Keratinocyte (primary cell): Measurements from ENCODE around the gene CDKL5. TPM values are rescaled to one million over a fixed set of nuclear protein-coding genes. Genes with fewer than 3 reads are reported as not detected.

Experiments used
- DNase-seq: peaks from one replicate; pipeline ENCODE4 v3.0.0-alpha.2; 2011; ENCODE audit warnings: low read depth, missing footprints, low spot score
- FAIRE-seq: peaks from 2 replicates; lab custom pipeline; 2011; peaks lifted over from hg19 to GRCh38; lab: Jason Lieb, UNC
- H2AFZ ChIP-seq: 2 replicates; pipeline ENCODE4 v1.6.0; 2012; ENCODE audit warnings: low read length, control low read depth, inconsistent platforms; ENCODE audit not compliant: control insufficient read depth
- H3K27ac ChIP-seq: 2 replicates; pipeline ENCODE4 v1.5.1; 2011; ENCODE audit warnings: low read length; ENCODE audit not compliant: control insufficient read depth, insufficient read depth
- H3K27me3 ChIP-seq: 3 replicates; pipeline ENCODE4 v1.6.0; 2011; ENCODE audit warnings: low read length; ENCODE audit not compliant: control insufficient read depth, insufficient read depth; ENCODE audit errors: extremely low read depth
- H3K36me3 ChIP-seq, 2 experiments: 2 replicates in 1 of 2; 3 replicates in 1 of 2; pipeline ENCODE4 v1.5.1; 2011; ENCODE audit warnings: low read length in 2 of 2, mild to moderate bottlenecking in 1 of 2; ENCODE audit not compliant: control insufficient read depth in 2 of 2, insufficient read depth in 2 of 2; ENCODE audit errors: extremely low read depth in 1 of 2
- H3K4me1 ChIP-seq: 3 replicates; pipeline ENCODE4 v1.5.1; 2011; ENCODE audit warnings: low read length; ENCODE audit not compliant: control insufficient read depth, insufficient read depth; ENCODE audit errors: extremely low read depth
- H3K4me2 ChIP-seq: 3 replicates; pipeline ENCODE4 v1.6.0; 2011; ENCODE audit warnings: low read depth, low read length; ENCODE audit not compliant: control insufficient read depth, insufficient read depth; ENCODE audit errors: extremely low read depth
- H3K4me3 ChIP-seq, 3 experiments: fragments of 200-600 bp in 1 of 3; sonication (generic) in 1 of 3; 2 replicates in 2 of 3; 3 replicates in 1 of 3; pipeline ENCODE4 v1.5.1; 2011 to 2016; ENCODE audit warnings: low read length in 3 of 3, mild to moderate bottlenecking in 3 of 3, control low read depth in 2 of 3, inconsistent platforms in 1 of 3, low read depth in 1 of 3, mixed read lengths in 1 of 3, mixed run types in 1 of 3, moderate library complexity in 1 of 3; ENCODE audit not compliant: control insufficient read depth in 2 of 3, insufficient read depth in 2 of 3; ENCODE audit errors: extremely low read depth in 1 of 3
- H3K79me2 ChIP-seq: 2 replicates; pipeline ENCODE4 v1.6.0; 2012; ENCODE audit warnings: low read length; ENCODE audit not compliant: control insufficient read depth, insufficient read depth
- H3K9ac ChIP-seq: 3 replicates; pipeline ENCODE4 v1.6.0; 2011; ENCODE audit warnings: low read length; ENCODE audit not compliant: control insufficient read depth, insufficient read depth; ENCODE audit errors: extremely low read depth
- H3K9me1 ChIP-seq: 3 replicates; pipeline ENCODE4 v1.6.0; 2011; ENCODE audit warnings: low read length; ENCODE audit not compliant: control insufficient read depth, insufficient read depth; ENCODE audit errors: extremely low read depth
- H3K9me3 ChIP-seq: 2 replicates; pipeline ENCODE4 v1.5.1; 2012; ENCODE audit warnings: low read depth, low read length; ENCODE audit not compliant: control insufficient read depth
- H4K20me1 ChIP-seq: 3 replicates; pipeline ENCODE4 v1.6.0; 2011; ENCODE audit warnings: low read length; ENCODE audit not compliant: control insufficient read depth, insufficient read depth; ENCODE audit errors: extremely low read depth
- CTCF ChIP-seq, 3 experiments: IDR thresholded peaks in 1 of 3; conservative IDR thresholded peaks in 1 of 3; optimal IDR thresholded peaks in 1 of 3; 2 replicates in 2 of 3; 3 replicates in 1 of 3; pipeline versions ENCODE3 to v1.5.1; 2011; ENCODE audit warnings: low read length in 3 of 3, mild to moderate bottlenecking in 3 of 3, moderate library complexity in 2 of 3, control low read depth in 1 of 3, inconsistent platforms in 1 of 3; ENCODE audit not compliant: insufficient read depth in 2 of 3; ENCODE audit errors: extremely low read depth in 1 of 3
- EZH2 ChIP-seq: IDR thresholded peaks from one replicate; pipeline ENCODE4 v1.6.1; 2012; ENCODE audit warnings: inconsistent platforms, mild to moderate bottlenecking, low read length, moderate library complexity
- dilution Hi-C: fragments of 300-500 bp; cut with MboI; formaldehyde crosslinking; loops from one replicate; pipeline ENCODE4 v1.7.0; 2020; ENCODE audit warnings: low sequenced_read_pairs; ENCODE audit not compliant: extremely low pct_ligation_motif_present
- polyA plus RNA-seq, 5 experiments: library from polyadenylated mRNA; depleted of rRNA in 3 of 5; stranded (reverse) in 3 of 5; stranded (forward) in 1 of 5; unstranded in 1 of 5; fragments of >200 nt; gene quantifications; 1 replicate in 1 of 5; 2 replicates in 3 of 5; 3 replicates in 1 of 5; pipeline versions ENCODE4 v1.2.1 to v1.2.3, GENCODE V29; 2011 to 2012; ENCODE audit warnings: missing spikeins in 2 of 5, low read depth in 1 of 5, low replicate concordance in 1 of 5

Gene CDKL5
- polyA plus RNA-seq, 1 donor (not counting 4 experiments of a cell fraction or from before 2014, with no cell fraction given) = 3.4 TPM

GRCh38 chrX:18607966-18608365 is 182.6 kb downstream of the CDKL5 start:
- H3K4me2 ChIP-seq = no peak overlapping the region
- dilution Hi-C loops = no loop called here
- H2AFZ ChIP-seq = no peak overlapping the region
- no peak overlapping the region for H3K27ac ChIP-seq
- H3K9me3 ChIP-seq = no peaks in the 10 kb centered on the region
- H3K36me3 ChIP-seq = no peaks in the 10 kb centered on the region
- H3K27me3 ChIP-seq = no peaks in the 10 kb centered on the region
- H3K4me3 ChIP-seq = no peak overlapping the region
- H4K20me1 ChIP-seq = no peaks in the 10 kb centered on the region
- H3K9ac ChIP-seq = no peak overlapping the region
- FAIRE-seq (no peak), DNase-seq (no peak)
- no peaks in the 10 kb centered on the region for H3K79me2 ChIP-seq
- no peaks in the 10 kb centered on the region for H3K4me1 ChIP-seq
- no peaks in the 10 kb centered on the region for H3K9me1 ChIP-seq
- TF ChIP-seq EZH2 (no peak), CTCF (optimal IDR thresholded peaks at IDR 0.05 in 1 of 3, IDR thresholded peaks at IDR 0.05 in 1 of 3, conservative IDR thresholded peaks at IDR 0.05 in 1 of 3; ENCODE audit: extremely low read depth in 1 of 3, insufficient read depth in 2 of 3, low read length in 3 of 3) (no peak)

- Histone ChIP-seq H3K27me3 (no peaks in the 10 kb centered on the region), H3K4me3 (no peak overlapping the region), H3K4me2 (no peak overlapping the region), H3K9me1 (no peaks in the 10 kb centered on the region), H3K9ac (no peak overlapping the region), H2AFZ (no peak overlapping the region), H3K79me2 (no peaks in the 10 kb centered on the region), H3K27ac (no peak overlapping the region), H3K4me1 (peaks cover 15% of the 10 kb centered on the region), H3K36me3 (no peaks in the 10 kb centered on the region), H3K9me3 (no peaks in the 10 kb centered on the region), H4K20me1 (no peaks in the 10 kb centered on the region)
- FAIRE-seq (no peak), DNase-seq (no peak)
- TF ChIP-seq EZH2 (no peak), CTCF (optimal IDR thresholded peaks at IDR 0.05 in 1 of 3, IDR thresholded peaks at IDR 0.05 in 1 of 3, conservative IDR thresholded peaks at IDR 0.05 in 1 of 3; ENCODE audit: extremely low read depth in 1 of 3, insufficient read depth in 2 of 3, low read length in 3 of 3) (no peak)
- dilution Hi-C loops = no loop called here
These were observed 188.7 kb downstream of the CDKL5 start for GRCh38 chrX:18613930-18614639.
